ENCODE measurements around the gene TRIM15. TPM values are rescaled to one million over a fixed set of nuclear protein-coding genes. Genes with fewer than 3 reads are reported as not detected.

The TRIM15 gene
- total RNA-seq, 1 experiment from 2014 or later: 0.20 TPM

- H3K9me3 ChIP-seq (ENCODE audit: control insufficient read depth, low read depth, low read length): no peaks in the 10 kb centered on the region
- no peak overlapping the region for H2AFZ ChIP-seq (ENCODE audit: low read length)
- H2BK5ac ChIP-seq (ENCODE audit: insufficient read length, low read length): no peak overlapping the region
- H2BK15ac ChIP-seq (ENCODE audit: low read depth, low read length): no peak overlapping the region
- H3K27me3 ChIP-seq (ENCODE audit: insufficient read depth, low read length): no peaks in the 10 kb centered on the region
- Mint-ChIP-seq H3K36me3 (ENCODE audit: insufficient read depth in 1 of 3, low read depth in 3 of 3) (no peaks in the 10 kb centered on the region), H3K27me3 (ENCODE audit: low read depth) (peaks cover 42% of the 10 kb centered on the region), H3K4me1 (peaks cover 8 to 9% of the 10 kb centered on the region in 2 experiments), H3K27ac (no peak overlapping the region), H3K4me3 (no peak overlapping the region), H3K9me3 (no peaks in the 10 kb centered on the region)
- TF ChIP-seq CTCF (conservative IDR thresholded peaks at IDR 0.05): no peak
- no peak overlapping the region for H2BK12ac ChIP-seq (ENCODE audit: insufficient read length, low read depth, low read length)
- H3K79me2 ChIP-seq (ENCODE audit: insufficient read depth, low read length): no peaks in the 10 kb centered on the region
- DNase-seq: no peak
- H3K27ac ChIP-seq (ENCODE audit: insufficient read length, low read depth, low read length): no peak overlapping the region
- H4K91ac ChIP-seq (ENCODE audit: insufficient read length, low read depth, low read length): no peak overlapping the region
- no peak overlapping the region for H3T11ph ChIP-seq (ENCODE audit: low read length)
- no peak overlapping the region for H3K9ac ChIP-seq (ENCODE audit: extremely low read depth, insufficient read length, low read length)
- no peak overlapping the region for H4K5ac ChIP-seq (ENCODE audit: insufficient read length, low read depth, low read length)
- no peak overlapping the region for H3K23ac ChIP-seq (ENCODE audit: insufficient read length, low read depth, low read length)
- no CpG with 5 or more reads among the region's 3 CpGs for WGBS (ENCODE audit: extremely low coverage, insufficient read length, low lambda C conversion rate)
- no peaks in the 10 kb centered on the region for H3K79me1 ChIP-seq (ENCODE audit: insufficient read depth, low read depth, low read length, poor library complexity, severe bottlenecking)
- no peak overlapping the region for H3K14ac ChIP-seq (ENCODE audit: insufficient read depth, low read length)
- H3K4me1 ChIP-seq (ENCODE audit: insufficient read depth, low read length): peaks cover 3% of the 10 kb centered on the region; the same call in 1 of the 2 replicates
- H3K18ac ChIP-seq (ENCODE audit: insufficient read length, low read depth, low read length): no peak overlapping the region
- no peak overlapping the region for H2BK20ac ChIP-seq (ENCODE audit: low read depth, low read length, poor library complexity, severe bottlenecking)
- no peak overlapping the region for H2AK5ac ChIP-seq (ENCODE audit: insufficient read length, low read length)
- H4K8ac ChIP-seq (replicated peaks; ENCODE audit: insufficient read length, low read depth, low read length): no peak overlapping the region
- H3K56ac ChIP-seq (ENCODE audit: insufficient read length, low read depth, low read length): no peak overlapping the region
- no peaks in the 10 kb centered on the region for H3K23me2 ChIP-seq (ENCODE audit: insufficient read length, low read depth, low read length, poor library complexity, severe bottlenecking)
- no peak overlapping the region for H3K4me2 ChIP-seq (ENCODE audit: insufficient read depth, insufficient read length, low read length)
- no peak overlapping the region for H2BK120ac ChIP-seq (ENCODE audit: low read depth, low read length, poor library complexity, severe bottlenecking)
- no peaks in the 10 kb centered on the region for H4K20me1 ChIP-seq (ENCODE audit: control insufficient read depth, insufficient read depth, insufficient read length)
- H3K4ac ChIP-seq (ENCODE audit: low read depth, low read length): no peak overlapping the region
These were observed 16.2 kb upstream of the TRIM15 start for GRCh38 chr6:30147096-30147495.

Data from H9 (cell line).